Fibroblast of pulmonary artery (primary cell): Measurements from ENCODE around the gene FOXN1.

Source experiments
- DNase-seq: peaks from one replicate; pipeline ENCODE4 v3.0.0-alpha.2; 2010; ENCODE audit warnings: low read depth
- H3K4me3 ChIP-seq: replicated peaks from 2 replicates; pipeline ENCODE4 v1.5.1; 2011; ENCODE audit warnings: low read depth, mild to moderate bottlenecking, control low read depth, low read length, moderate library complexity
- CTCF ChIP-seq: IDR thresholded peaks from 2 replicates; pipeline ENCODE4 v1.5.1; 2011; ENCODE audit warnings: mild to moderate bottlenecking, control low read depth, low read length, inconsistent platforms; ENCODE audit errors: missing control alignments

FOXN1 gene

DNA sequence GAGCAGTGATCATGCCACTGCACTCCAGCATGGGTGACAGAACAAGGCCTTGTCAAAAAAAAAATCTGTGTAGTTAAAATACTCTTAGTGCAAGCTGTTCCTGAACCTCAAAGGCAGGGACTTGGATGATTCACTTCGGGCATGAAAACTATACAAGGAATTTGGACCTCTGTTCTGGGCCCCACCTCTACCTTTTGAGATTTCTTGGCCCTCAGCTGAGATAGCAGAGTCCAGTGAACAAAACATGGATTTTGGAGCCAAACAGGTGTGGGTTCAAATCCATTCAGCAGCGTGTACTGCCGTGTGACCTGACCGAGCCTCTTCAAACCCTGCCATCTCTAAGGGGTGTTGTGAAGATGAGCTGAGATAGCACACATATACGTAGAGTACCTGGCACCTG lies 25.9 kb upstream of the FOXN1 start:
- no peak for DNase-seq
- H3K4me3 ChIP-seq = no peak overlapping the region
- no peak for TF ChIP-seq CTCF

GRCh38 chr17:28480799-28481571 lies 25.2 kb upstream of the FOXN1 start:
- DNase-seq = no peak
- no peak overlapping the region for H3K4me3 ChIP-seq
- TF ChIP-seq CTCF = no peak

GRCh38 chr17:28482551-28483199 lies 23.5 kb upstream of the FOXN1 start:
- DNase-seq = no peak
- H3K4me3 ChIP-seq = no peak overlapping the region
- no peak for TF ChIP-seq CTCF

DNA sequence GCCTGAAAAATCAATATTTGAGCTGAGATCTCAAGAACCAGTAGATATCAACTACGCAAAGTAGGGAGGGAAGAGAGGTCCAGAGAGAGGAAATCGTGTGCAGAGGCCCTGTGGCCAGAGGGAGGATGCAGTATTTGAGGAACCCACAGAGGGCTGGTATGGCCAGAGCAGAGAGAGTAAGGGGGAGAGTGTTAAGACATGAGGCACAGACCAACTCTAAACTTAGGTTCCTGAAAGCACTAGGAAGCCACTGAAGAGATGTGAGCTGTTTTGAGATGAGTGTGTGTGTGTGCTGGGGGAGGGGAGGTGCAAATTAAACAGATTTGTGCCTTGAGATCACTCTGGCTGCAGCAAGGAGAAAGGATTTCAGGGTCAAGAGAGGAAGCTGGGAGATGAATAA lies 21.9 kb upstream of the FOXN1 start:
- H3K4me3 ChIP-seq = no peak overlapping the region
- no peak for DNase-seq
- no peak for TF ChIP-seq CTCF

DNA sequence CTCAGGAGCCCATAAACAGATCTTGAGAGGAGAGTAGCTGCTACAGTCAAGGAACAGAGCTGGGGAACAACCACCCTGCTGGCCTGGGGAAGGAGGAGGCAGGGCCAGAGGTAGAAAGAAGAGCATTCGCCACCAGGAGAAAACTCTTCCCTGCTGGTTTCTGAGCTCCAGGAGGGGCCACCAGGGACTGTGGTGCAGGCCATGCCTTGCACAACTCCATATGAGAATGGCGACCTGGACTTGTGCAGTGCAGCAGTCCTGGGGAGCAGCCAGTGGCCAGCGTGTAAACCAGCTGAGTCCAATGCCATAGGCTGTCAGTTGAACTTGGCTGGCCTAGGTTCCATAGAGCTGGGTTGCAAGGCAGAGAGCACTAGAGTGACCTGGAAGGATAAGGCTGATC lies 21.1 kb upstream of the FOXN1 start:
- no peak overlapping the region for H3K4me3 ChIP-seq
- no peak for DNase-seq
- no peak for TF ChIP-seq CTCF

DNA sequence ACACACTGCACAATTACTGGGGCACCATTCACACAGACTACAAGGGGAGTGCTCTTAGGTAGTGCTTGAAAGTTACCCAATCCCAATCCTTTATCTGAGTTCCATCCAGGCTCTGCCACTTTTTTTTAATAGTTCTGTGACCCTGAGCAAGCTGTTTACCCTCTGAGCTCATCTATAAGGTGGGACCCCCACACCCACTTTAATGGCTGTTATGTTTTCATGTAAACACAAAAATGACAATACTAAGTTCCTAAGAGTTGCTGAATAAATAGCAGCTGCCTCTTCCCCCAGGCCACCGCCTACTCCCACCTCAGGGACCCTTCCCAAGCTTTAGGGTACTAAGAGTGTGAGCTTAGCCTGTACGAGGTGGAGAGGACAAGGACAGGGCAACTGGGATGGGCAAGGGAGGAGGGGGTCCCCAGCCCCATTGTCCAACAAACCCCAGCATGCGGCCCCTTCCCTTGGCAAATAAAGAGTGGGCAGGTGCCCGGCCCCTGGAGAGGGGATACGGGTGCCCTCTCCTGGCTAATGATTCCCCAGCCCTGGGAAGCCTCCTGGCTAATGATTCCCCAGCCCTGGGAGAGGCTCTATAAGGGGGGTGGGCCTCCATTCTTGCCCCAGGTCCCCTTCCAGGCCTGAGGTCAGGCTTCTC lies 18.1 kb upstream of the FOXN1 start:
- TF ChIP-seq CTCF = no peak
- no peak overlapping the region for H3K4me3 ChIP-seq
- DNase-seq = no peak
